ENCODE results near the gene BLM.

DNA sequence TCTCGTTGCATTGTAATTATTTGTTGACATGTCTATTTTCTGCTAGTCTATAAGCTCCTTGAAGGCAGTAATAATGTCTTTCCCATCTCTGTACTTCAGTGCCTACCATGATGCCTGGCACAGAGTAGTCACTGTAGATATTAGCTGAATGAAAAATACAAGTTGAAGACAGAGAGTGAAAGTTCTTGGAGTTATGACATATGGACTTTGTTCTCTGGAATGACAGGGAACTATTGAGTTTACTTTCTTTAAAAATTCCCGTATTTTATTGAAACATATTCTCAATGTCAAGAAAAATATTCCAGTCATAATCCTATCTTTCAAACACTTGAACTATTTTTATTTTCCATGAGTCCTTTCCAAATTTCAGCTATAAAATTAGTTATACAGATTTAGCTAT is 3.0 kb downstream of the BLM start:
- TF ChIP-seq NFE2L2 (IDR thresholded peaks at IDR 0.05; ENCODE audit: low read depth, low read length) (no peak), RCOR1 (IDR thresholded peaks at IDR 0.05; ENCODE audit: insufficient replicate concordance, low read length) (no peak), POLR2A (IDR thresholded peaks at IDR 0.05; ENCODE audit: low read depth, low read length) (no peak)
- TF ChIP-seq, protein P1, sequence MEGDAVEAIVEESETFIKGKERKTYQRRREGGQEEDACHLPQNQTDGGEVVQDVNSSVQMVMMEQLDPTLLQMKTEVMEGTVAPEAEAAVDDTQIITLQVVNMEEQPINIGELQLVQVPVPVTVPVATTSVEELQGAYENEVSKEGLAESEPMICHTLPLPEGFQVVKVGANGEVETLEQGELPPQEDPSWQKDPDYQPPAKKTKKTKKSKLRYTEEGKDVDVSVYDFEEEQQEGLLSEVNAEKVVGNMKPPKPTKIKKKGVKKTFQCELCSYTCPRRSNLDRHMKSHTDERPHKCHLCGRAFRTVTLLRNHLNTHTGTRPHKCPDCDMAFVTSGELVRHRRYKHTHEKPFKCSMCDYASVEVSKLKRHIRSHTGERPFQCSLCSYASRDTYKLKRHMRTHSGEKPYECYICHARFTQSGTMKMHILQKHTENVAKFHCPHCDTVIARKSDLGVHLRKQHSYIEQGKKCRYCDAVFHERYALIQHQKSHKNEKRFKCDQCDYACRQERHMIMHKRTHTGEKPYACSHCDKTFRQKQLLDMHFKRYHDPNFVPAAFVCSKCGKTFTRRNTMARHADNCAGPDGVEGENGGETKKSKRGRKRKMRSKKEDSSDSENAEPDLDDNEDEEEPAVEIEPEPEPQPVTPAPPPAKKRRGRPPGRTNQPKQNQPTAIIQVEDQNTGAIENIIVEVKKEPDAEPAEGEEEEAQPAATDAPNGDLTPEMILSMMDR (conservative IDR thresholded peaks at IDR 0.05; ENCODE audit: low read depth, low read length), result no peak
